Activated CD4-positive, alpha-beta T cell treated with anti-CD3 and anti-CD28 coated beads for 24 hours (primary cell): ENCODE results near the gene PKP2.
"Not testable (repeated sequence)": the region's sequence is repeated elsewhere in the genome, so short reads cannot be mapped to it uniquely, and the experiment has no call there.

ENCODE experiments used
- DNase-seq, 2 donors: peaks; one replicate each; pipeline ENCODE4 v3.0.0-alpha.2; 2020; ENCODE audit warnings: low read depth in 2 of 2

The PKP2 gene

GRCh38 chr12:32861658-32862057 lies 34.9 kb downstream of the PKP2 start:
- not testable (repeated sequence) for DNase-seq

GRCh38 chr12:32860192-32860591 lies 36.4 kb downstream of the PKP2 start:
- DNase-seq = no peak

- no peak for DNase-seq
Observed at GRCh38 chr12:32859389-32859788, 37.2 kb downstream of the PKP2 start.

GRCh38 chr12:32854716-32855115 lies 41.9 kb downstream of the PKP2 start:
- no peak for DNase-seq

- no peak for DNase-seq
Observed at GRCh38 chr12:32854097-32854496, 42.5 kb downstream of the PKP2 start.

- no peak for DNase-seq
Observed at GRCh38 chr12:32847287-32847686, 49.3 kb downstream of the PKP2 start.

- no peak for DNase-seq
Observed at GRCh38 chr12:32846053-32846452, 50.5 kb downstream of the PKP2 start.

- no peak for DNase-seq
Observed at GRCh38 chr12:32843528-32844095, 53.0 kb downstream of the PKP2 start.

GRCh38 chr12:32841061-32841460 lies 55.5 kb downstream of the PKP2 start:
- no peak for DNase-seq

GRCh38 chr12:32839828-32840227 lies 56.7 kb downstream of the PKP2 start:
- no peak for DNase-seq

- DNase-seq = no peak
Observed at GRCh38 chr12:32837974-32838373, 58.6 kb downstream of the PKP2 start.

- DNase-seq = no peak
Observed at GRCh38 chr12:32836710-32837109, 59.9 kb downstream of the PKP2 start.

- DNase-seq = no peak
Observed at GRCh38 chr12:32834122-32834521, 62.5 kb downstream of the PKP2 start.

- no peak for DNase-seq
Observed at GRCh38 chr12:32828552-32828951, 68.0 kb downstream of the PKP2 start.

- DNase-seq = no peak
Observed at GRCh38 chr12:32828120-32828519, 68.5 kb downstream of the PKP2 start.

- no peak for DNase-seq
Observed at GRCh38 chr12:32826807-32827412, 69.7 kb downstream of the PKP2 start.

GRCh38 chr12:32824596-32824995 lies 72.0 kb downstream of the PKP2 start:
- DNase-seq = no peak

GRCh38 chr12:32822344-32822743 lies 74.2 kb downstream of the PKP2 start:
- no peak for DNase-seq

- DNase-seq = no peak
Observed at GRCh38 chr12:32821710-32822109, 74.9 kb downstream of the PKP2 start.

- no peak for DNase-seq
Observed at GRCh38 chr12:32821293-32821692, 75.3 kb downstream of the PKP2 start.

GRCh38 chr12:32820376-32820931 lies 76.1 kb downstream of the PKP2 start:
- no peak for DNase-seq

GRCh38 chr12:32819424-32819823 lies 77.2 kb downstream of the PKP2 start:
- no peak for DNase-seq

GRCh38 chr12:32811686-32812392 lies 84.7 kb downstream of the PKP2 start:
- no peak for DNase-seq
